ENCODE results near the gene MPRIP. TPM values are rescaled to one million over a fixed set of nuclear protein-coding genes. Genes with fewer than 3 reads are reported as not detected.

MPRIP gene
- total RNA-seq, 2 experiments from 2014 or later, result 132 to 135 TPM

DNA sequence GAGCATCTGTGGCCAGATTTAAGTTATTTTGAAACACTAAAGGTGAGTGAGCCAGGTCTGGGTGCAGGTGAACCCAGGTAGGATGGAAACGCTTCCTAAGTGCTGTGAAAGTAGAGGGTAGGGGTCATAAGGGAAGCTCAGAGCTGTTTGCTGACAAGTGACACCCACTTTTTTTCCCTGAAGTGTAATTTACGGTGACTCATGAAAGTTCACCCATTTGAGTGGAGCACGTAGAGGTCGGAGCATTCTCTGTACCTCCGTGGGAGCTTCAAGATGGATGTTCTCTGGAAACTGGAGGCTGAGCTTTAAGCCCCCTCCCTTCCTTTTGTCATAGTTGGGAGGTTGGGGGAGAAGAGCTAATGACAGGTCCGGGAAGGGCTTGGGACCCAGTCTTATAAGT, 44.3 kb downstream of the MPRIP start:
- H3K36me3 Mint-ChIP-seq (ENCODE audit: low read depth), result peaks cover 4% of the 10 kb centered on the region
- ChIA-PET CTCF (interaction anchor here (0.6 kb wide), 1 partner anchor 961 kb away, joined by 4 read pairs; no protein-coding TSS in a partner anchor), POLR2A (no interaction called here)
- H3K4me3 Mint-ChIP-seq, result no peak overlapping the region
- peaks cover 36% of the 10 kb centered on the region for H3K4me1 Mint-ChIP-seq (ENCODE audit: low read depth)
- no peaks in the 10 kb centered on the region for H3K27me3 Mint-ChIP-seq
- DNase-seq (no peak), ATAC-seq (no peak)
- no peak overlapping the region for H3K27ac Mint-ChIP-seq
- H3K9me3 Mint-ChIP-seq, result no peaks in the 10 kb centered on the region
- intact Hi-C loops (cut with micrococcal nuclease), result no loop called here
- TF ChIP-seq, protein P1, sequence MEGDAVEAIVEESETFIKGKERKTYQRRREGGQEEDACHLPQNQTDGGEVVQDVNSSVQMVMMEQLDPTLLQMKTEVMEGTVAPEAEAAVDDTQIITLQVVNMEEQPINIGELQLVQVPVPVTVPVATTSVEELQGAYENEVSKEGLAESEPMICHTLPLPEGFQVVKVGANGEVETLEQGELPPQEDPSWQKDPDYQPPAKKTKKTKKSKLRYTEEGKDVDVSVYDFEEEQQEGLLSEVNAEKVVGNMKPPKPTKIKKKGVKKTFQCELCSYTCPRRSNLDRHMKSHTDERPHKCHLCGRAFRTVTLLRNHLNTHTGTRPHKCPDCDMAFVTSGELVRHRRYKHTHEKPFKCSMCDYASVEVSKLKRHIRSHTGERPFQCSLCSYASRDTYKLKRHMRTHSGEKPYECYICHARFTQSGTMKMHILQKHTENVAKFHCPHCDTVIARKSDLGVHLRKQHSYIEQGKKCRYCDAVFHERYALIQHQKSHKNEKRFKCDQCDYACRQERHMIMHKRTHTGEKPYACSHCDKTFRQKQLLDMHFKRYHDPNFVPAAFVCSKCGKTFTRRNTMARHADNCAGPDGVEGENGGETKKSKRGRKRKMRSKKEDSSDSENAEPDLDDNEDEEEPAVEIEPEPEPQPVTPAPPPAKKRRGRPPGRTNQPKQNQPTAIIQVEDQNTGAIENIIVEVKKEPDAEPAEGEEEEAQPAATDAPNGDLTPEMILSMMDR (IDR thresholded peaks at IDR 0.05), result no peak

DNA sequence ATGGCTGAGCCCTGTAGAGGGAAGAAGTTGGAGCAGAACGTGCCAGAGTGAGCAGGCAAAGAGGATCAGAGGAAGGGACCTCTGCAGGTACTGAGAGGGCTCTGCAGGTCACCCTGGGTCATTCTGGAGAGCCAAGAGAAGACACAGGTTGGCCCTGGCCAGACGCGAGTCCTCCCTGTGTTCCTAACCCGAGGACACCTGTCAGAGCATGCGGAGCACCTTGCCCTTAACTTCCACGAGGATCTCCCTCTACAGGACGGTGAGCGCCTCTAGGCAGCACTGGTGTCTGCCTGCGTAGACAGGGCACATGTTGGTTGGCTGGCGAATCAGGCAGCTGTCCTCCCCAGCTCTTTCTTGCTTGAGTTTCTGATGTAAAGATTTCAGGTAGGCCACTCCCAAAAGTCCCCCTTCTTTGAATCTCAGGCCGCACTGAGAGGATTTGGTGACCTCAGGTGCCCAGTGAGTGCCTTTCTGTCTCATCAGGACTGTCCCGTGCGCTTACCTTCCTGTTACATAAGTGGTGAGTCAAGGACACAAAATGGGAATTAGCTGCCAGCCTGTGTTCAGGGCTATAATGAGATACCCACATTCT, 45.3 kb downstream of the MPRIP start:
- Mint-ChIP-seq H3K9me3 (no peaks in the 10 kb centered on the region), H3K27ac (peak overlapping the region; percentile 32), H3K4me3 (no peak overlapping the region), H3K27me3 (no peaks in the 10 kb centered on the region), H3K4me1 (ENCODE audit: low read depth) (peaks cover 36% of the 10 kb centered on the region), H3K36me3 (ENCODE audit: low read depth) (peaks cover 4% of the 10 kb centered on the region)
- POLR2A ChIA-PET, result no interaction called here
- intact Hi-C loops (cut with micrococcal nuclease), result no loop called here
- DNase-seq (no peak), ATAC-seq (no peak)
- CTCF ChIA-PET, result interaction anchor here (1.4 kb wide), 1 partner anchor 42 kb away, joined by 3 read pairs; no protein-coding TSS in a partner anchor
- TF ChIP-seq, protein P1 (IDR thresholded peaks at IDR 0.05), result no peak

DNA sequence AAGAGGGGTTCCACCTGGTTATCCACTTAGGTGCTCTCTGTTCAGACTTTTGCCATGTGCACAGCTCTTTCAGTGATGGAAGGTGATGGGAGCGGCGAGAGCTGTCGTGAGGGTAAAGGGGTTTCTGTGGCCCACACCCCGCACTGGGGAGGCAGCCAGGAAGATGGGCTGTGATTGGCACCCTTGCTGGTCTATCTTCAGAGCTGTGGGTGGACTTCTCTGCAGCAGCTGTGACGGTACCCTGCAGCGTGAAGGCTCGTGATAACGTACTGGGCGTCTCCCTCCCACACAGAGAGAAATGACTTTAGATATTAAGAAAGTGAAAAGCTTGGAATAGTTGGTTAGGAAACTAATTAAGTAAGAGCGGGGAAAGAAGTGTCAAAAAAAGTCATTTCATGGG, 45.8 kb downstream of the MPRIP start:
- ATAC-seq (no peak), DNase-seq (no peak)
- H3K9me3 Mint-ChIP-seq, result no peaks in the 10 kb centered on the region
- no peaks in the 10 kb centered on the region for H3K27me3 Mint-ChIP-seq
- ChIA-PET CTCF (interaction anchor here (1.4 kb wide), 1 partner anchor 43 kb away, joined by 3 read pairs; no protein-coding TSS in a partner anchor), POLR2A (no interaction called here)
- peaks cover 36% of the 10 kb centered on the region for H3K4me1 Mint-ChIP-seq (ENCODE audit: low read depth)
- TF ChIP-seq, protein P1 (IDR thresholded peaks at IDR 0.05), result no peak
- H3K27ac Mint-ChIP-seq, result no peak overlapping the region
- H3K4me3 Mint-ChIP-seq, result no peak overlapping the region
- intact Hi-C loops (cut with micrococcal nuclease), result no loop called here
- peaks cover 4% of the 10 kb centered on the region for H3K36me3 Mint-ChIP-seq (ENCODE audit: low read depth)

DNA sequence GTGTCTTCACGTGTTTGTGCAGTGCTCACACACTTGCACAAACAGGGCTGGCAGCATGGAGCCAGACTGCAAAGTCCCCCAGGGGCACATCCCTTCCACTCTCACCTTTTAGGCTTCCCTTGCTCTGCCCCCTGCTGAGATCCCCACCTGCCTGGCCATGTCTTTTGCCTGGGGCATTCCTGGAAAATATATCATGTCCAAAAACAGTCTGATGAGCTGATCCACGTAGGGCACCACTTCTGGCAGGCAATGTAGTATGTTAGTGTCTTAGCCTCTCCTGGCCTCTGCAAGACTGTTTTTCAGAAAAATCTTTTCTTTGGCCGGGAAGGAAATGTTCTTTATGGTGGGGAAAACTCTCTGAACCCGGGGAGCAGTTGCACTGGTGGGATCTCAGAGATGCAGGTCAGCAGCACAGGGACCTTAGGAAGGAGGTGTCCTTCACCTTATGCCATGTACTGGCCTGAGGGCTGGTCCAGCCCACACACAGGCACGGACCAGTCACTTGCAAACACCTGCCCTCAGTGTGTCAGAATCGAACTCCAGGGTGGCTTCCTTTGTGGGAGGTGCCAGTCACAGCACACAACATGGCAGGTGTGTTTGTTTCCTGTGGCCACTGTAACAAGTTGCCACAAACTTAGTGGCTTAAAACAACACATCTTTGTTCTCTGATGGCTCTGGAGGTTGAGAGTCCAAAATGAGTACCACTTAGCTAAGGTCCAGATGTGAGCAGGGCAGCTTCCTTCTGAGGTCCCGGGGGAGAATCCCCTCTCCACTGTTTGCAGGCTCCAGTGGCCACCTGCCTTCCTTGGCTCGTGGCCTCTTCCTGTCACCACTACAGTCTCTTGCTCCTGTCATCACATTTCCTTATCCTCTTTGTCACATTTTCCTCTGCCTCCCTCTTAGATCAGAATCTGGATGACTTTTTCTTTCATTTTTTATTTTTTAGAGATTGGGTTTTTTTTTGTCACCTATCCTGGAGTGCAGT, 46.6 kb downstream of the MPRIP start:
- DNase-seq (peak; percentile 40), ATAC-seq (peak; percentile 82)
- intact Hi-C loops (cut with micrococcal nuclease), result no loop called here
- H3K36me3 Mint-ChIP-seq (ENCODE audit: low read depth), result peaks cover 4% of the 10 kb centered on the region
- ChIA-PET POLR2A (interaction anchor here (0.7 kb wide), 1 partner anchor 193 kb away, joined by 3 read pairs; no protein-coding TSS in a partner anchor), CTCF (interaction anchor here (1.4 kb wide), 1 partner anchor 43 kb away, joined by 3 read pairs; no protein-coding TSS in a partner anchor)
- TF ChIP-seq, protein P1 (IDR thresholded peaks at IDR 0.05), result no peak
- peaks cover 39% of the 10 kb centered on the region for H3K4me1 Mint-ChIP-seq (ENCODE audit: low read depth)
- no peaks in the 10 kb centered on the region for H3K27me3 Mint-ChIP-seq
- no peaks in the 10 kb centered on the region for H3K9me3 Mint-ChIP-seq
- H3K27ac Mint-ChIP-seq, result peak overlapping the region; percentile 65
- no peak overlapping the region for H3K4me3 Mint-ChIP-seq

All from activated CD8-positive, alpha-beta T cell treated with anti-CD3 and anti-CD28 coated beads for 36 hours (primary cell).